Measurements from ENCODE around the gene SLC35D3. TPM values are rescaled to one million over a fixed set of nuclear protein-coding genes. Genes with fewer than 3 reads are reported as not detected.
A peak's percentile ranks its signal among the peaks of the same experiment; 100 is the strongest.
"Not testable (repeated sequence)": the region's sequence is repeated elsewhere in the genome, so short reads cannot be mapped to it uniquely, and the experiment has no call there.

The SLC35D3 gene, protein sequence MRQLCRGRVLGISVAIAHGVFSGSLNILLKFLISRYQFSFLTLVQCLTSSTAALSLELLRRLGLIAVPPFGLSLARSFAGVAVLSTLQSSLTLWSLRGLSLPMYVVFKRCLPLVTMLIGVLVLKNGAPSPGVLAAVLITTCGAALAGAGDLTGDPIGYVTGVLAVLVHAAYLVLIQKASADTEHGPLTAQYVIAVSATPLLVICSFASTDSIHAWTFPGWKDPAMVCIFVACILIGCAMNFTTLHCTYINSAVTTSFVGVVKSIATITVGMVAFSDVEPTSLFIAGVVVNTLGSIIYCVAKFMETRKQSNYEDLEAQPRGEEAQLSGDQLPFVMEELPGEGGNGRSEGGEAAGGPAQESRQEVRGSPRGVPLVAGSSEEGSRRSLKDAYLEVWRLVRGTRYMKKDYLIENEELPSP
- total RNA-seq, result not detected

DNA sequence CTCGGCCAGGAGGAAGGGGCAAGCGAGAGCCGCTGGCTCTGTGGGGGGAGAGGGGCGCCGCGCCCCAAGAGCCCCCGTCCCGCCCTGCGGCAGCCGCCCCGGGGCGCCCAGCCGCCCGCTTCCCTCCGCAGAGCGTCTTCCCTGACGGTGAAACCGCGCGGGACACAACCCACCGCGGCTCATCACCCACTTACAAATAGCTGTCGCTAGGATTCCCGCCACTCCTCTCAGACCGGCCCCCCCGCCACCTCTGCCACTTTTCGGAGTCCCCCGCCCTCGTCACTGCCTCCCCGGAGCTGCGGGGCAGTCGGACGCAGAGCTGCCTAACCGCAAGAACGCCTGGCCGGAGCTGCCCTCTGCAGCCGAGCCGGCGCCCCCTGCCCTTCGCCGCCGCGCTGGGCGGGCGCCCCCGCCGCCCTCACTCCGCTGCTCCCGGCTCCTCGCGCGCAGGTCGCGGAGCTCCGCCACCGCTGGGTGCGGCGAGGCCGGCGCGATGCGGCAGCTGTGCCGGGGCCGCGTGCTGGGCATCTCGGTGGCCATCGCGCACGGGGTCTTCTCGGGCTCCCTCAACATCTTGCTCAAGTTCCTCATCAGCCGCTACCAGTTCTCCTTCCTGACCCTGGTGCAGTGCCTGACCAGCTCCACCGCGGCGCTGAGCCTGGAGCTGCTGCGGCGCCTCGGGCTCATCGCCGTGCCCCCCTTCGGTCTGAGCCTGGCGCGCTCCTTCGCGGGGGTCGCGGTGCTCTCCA, at the start of gene SLC35D3:
TSS of gene SLC35D3 (plus strand) at position 366 of the 749 bp plus-strand sequence. CDS start at position 494, 128 bp downstream.
- ATAC-seq (peak; percentile 41 to 54), DNase-seq (ENCODE audit: low spot score) (no peak)
- H3K27ac Mint-ChIP-seq, result no peak within 1 kb of the TSS
- no peaks in the 10 kb centered on the region for H3K36me3 Mint-ChIP-seq
- peak within 1 kb of the TSS; percentile 80 for H3K4me3 Mint-ChIP-seq
- H3K4me1 Mint-ChIP-seq (ENCODE audit: low read depth in 2 of 2), result peaks cover 23 to 26% of the 10 kb centered on the region in 2 donors
- H3K9me3 Mint-ChIP-seq, result no peaks in the 10 kb centered on the region
- H3K27me3 Mint-ChIP-seq, result peaks cover 42 to 60% of the 10 kb centered on the region in 2 donors

DNA sequence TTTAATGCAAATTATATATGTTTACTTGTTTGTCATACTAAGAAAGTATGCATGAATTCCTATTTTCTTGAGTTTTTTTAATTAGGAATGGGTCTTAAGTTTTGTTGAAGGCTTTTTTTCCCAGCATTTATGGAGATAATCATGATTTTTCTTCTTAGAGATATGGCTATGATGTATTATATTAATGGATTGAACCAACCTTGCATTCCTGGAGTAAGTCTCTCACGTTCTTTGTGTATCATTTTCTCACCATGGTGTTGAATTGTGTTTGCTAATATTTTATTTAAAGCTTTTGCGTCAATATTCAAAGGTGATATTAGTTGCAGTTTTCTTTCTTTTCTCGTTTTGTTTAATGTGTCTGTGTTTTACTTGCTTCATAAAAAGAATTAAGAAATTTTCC, 48.4 kb upstream of the SLC35D3 start:
- DNase-seq (ENCODE audit: low spot score), result no peak
- Mint-ChIP-seq H3K27ac (no peak overlapping the region), H3K36me3 (peaks cover 36% of the 10 kb centered on the region), H3K4me1 (ENCODE audit: low read depth in 2 of 2) (peaks cover 0 to 5% of the 10 kb centered on the region in 2 donors), H3K4me3 (no peak overlapping the region), H3K27me3 (no peaks in the 10 kb centered on the region), H3K9me3 (peaks cover 7% of the 10 kb centered on the region)
- ATAC-seq, result no peak

DNA sequence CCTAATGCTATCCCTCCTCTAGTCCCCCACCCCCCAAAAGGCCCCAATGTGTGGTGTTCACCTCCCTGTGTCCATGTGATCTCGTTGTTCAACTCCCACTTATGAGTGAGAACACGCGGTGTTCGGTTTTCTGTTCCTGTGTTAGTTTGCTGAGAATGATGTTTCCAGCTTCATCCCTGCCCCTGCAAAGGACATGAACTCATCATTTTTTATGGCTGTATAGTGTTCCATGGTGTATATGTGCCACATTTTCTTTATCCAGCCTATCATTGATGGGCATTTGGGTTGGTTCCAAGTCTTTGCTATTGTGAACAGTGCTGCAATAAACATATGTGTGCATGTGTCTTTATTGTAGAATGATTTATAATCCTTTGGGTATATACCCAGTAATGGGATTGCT, 45.6 kb upstream of the SLC35D3 start:
- not testable (repeated sequence) for ATAC-seq; H3K4me3 Mint-ChIP-seq; H3K9me3 Mint-ChIP-seq; DNase-seq (ENCODE audit: low spot score); H3K27ac Mint-ChIP-seq; H3K27me3 Mint-ChIP-seq
- Mint-ChIP-seq H3K36me3 (peaks cover 36% of the 10 kb centered on the region), H3K4me1 (ENCODE audit: low read depth in 2 of 2) (peaks cover 10 to 12% of the 10 kb centered on the region in 2 donors)

DNA sequence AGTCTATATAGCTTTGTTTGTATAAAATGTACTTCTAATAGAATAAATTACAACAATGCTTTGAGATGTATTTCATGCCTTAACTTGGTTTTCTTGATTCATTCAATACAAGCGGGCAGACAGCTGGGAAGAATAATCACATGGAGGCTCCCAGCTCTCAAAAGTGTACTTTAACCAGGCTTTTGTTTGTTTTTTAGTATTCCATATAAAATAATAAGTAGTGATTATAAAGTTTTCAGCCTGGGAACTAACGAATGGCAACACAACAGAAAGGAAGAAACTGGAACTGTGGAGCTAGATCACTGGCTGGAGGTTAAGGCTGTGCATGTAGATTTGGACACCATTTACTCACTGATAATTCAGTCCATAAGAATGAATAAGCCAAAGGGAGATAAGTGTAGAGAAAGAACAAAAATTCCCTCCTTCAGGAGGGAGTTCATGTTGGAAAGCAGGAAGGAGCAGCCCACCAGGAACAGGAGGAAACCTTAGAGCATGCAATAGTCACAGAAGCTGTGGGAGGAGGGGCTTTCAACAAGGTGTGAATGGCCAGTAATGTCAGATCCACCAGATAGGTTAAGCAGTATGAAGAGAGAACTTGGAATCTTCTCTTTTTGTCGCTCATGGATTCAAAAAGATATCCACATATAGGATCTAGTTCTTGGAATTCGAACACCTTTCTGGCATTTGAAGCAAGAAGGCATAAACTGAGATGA, 41.2 kb upstream of the SLC35D3 start:
- peaks cover 7% of the 10 kb centered on the region for H3K9me3 Mint-ChIP-seq
- no peak overlapping the region for H3K27ac Mint-ChIP-seq
- no peak overlapping the region for H3K4me3 Mint-ChIP-seq
- peaks cover 10 to 12% of the 10 kb centered on the region in 2 donors for H3K4me1 Mint-ChIP-seq (ENCODE audit: low read depth in 2 of 2)
- peaks cover 23% of the 10 kb centered on the region for H3K36me3 Mint-ChIP-seq
- DNase-seq (ENCODE audit: low spot score) (no peak), ATAC-seq (no peak)
- H3K27me3 Mint-ChIP-seq, result no peaks in the 10 kb centered on the region

DNA sequence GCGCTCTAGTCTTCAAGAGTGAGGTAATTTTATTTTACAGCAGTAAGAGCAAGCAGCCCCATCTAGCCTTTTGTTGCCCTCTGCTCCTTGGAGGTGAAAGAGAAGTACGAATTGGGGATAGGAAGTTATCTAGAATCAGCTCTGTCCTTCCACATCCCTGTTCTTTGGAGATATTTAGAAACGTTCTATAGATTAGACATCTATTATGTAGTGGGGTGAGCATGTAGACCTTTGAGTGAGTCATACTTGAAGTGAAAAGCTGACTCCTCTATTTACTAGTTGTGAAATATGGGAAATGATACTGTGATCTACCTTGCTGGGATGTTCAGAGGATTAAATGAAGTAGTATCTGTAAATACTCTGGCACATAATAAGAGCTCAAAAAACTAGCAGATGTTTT, 36.0 kb upstream of the SLC35D3 start:
- DNase-seq (ENCODE audit: low spot score) (no peak), ATAC-seq (no peak)
- no peaks in the 10 kb centered on the region for H3K27me3 Mint-ChIP-seq
- H3K9me3 Mint-ChIP-seq, result no peaks in the 10 kb centered on the region
- peaks cover 0 to 2% of the 10 kb centered on the region in 2 donors for H3K4me1 Mint-ChIP-seq (ENCODE audit: low read depth in 2 of 2)
- peaks cover 4% of the 10 kb centered on the region for H3K36me3 Mint-ChIP-seq
- H3K27ac Mint-ChIP-seq, result no peak overlapping the region
- H3K4me3 Mint-ChIP-seq, result no peak overlapping the region

DNA sequence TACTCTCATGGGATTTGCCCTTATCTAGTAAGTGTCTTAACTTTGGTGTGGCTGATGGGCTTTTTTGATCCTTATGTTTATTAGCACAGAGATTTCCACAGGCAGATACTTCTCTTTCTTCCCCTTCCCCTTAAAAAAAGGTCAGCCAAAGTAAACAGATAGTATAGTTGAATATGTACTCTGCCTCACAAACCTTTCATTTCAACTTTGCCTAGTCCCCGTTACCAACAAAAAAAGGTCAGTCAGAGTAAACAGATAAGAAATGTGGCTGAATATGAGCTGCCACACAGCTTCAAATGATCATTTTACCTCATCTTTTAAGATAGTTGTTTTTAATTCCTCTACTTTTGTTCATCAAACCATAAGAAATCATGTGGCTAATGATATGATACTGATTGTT, 34.1 kb upstream of the SLC35D3 start:
- no peak for DNase-seq (ENCODE audit: low spot score)
- no peaks in the 10 kb centered on the region for H3K27me3 Mint-ChIP-seq
- no peak for ATAC-seq
- no peak overlapping the region for H3K4me3 Mint-ChIP-seq
- H3K4me1 Mint-ChIP-seq (ENCODE audit: low read depth in 2 of 2), result peaks cover 0 to 4% of the 10 kb centered on the region in 2 donors
- no peaks in the 10 kb centered on the region for H3K36me3 Mint-ChIP-seq
- H3K27ac Mint-ChIP-seq, result no peak overlapping the region
- no peaks in the 10 kb centered on the region for H3K9me3 Mint-ChIP-seq

DNA sequence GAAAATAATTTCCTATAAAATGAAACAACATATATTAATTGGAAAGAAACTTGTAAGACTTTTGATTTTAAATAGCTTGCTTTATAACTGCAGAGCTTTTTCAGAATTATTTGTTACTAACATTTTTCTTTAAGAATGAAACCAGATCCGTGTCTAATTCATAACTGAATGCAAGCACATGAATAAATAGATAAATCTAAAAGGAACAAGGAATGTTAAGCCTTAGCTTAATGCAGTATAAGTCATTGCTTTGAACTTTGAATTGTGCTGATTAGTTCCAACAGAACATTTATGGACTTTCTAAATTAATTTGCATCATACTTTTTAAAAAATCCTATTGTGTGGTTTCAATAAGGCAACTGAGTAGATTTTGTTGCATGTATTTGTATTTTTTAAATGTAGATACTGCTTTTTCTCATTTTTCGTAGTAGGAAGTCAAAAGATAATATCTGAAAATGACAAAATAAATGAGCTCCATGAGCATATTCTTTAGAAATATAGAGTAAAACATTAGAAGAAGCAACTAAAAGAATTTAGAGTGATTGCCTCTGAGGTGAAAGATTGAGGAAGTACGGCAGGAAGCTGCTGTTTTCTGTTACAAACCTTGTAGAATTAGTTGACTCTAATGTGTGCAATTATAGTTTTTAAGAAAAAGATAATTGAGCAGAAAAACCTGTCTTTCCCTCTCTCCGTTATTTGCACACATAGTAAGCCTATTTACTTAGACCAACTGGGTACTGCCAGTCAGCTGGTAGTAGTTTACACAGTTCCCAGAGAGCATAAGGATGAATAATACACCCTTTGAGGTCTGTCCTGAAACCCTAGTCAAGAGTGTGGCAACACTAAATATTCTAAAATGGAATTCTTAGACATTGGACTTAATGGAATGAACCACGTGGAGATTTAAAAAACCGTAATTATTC, 32.6 kb upstream of the SLC35D3 start:
- Mint-ChIP-seq H3K27me3 (no peaks in the 10 kb centered on the region), H3K4me3 (no peak overlapping the region), H3K36me3 (no peaks in the 10 kb centered on the region), H3K4me1 (ENCODE audit: low read depth in 2 of 2) (peaks cover 0 to 4% of the 10 kb centered on the region in 2 donors), H3K27ac (no peak overlapping the region), H3K9me3 (no peaks in the 10 kb centered on the region)
- ATAC-seq (no peak), DNase-seq (ENCODE audit: low spot score) (no peak)

DNA sequence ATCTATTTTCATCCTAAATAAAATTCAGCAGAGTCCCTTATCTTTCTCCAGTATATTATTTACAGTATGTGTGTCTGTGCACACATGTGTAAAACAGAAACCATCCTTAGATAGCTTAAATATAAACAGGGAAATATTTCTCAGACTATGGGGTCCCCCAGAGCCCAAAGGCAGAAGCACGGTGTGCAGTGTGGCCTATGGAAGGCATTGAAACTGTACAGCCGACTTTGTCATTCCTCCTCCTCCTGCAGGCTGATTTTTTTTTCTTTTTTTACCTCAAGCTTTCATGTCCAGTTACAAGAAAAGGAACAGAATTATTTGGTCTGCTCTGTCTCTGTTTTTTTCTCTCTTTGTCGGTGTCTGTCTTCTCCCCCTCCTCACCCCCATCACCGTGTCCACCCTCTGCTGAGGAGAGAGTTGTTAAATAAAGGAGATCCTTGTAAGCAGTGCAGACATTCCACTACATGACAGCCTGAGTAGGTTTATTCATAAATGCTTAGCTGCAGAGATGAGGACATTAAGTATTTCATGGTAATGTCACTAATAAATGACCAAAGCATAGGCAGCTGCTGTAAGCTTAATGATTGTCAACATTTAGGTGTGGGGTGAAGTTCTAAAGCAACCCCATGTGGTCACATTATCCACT, 31.8 kb upstream of the SLC35D3 start:
- H3K4me1 Mint-ChIP-seq (ENCODE audit: low read depth in 2 of 2), result peaks cover 0 to 4% of the 10 kb centered on the region in 2 donors
- DNase-seq (ENCODE audit: low spot score) (no peak), ATAC-seq (no peak)
- H3K27me3 Mint-ChIP-seq, result no peaks in the 10 kb centered on the region
- H3K9me3 Mint-ChIP-seq, result no peaks in the 10 kb centered on the region
- H3K4me3 Mint-ChIP-seq, result no peak overlapping the region
- no peak overlapping the region for H3K27ac Mint-ChIP-seq
- no peaks in the 10 kb centered on the region for H3K36me3 Mint-ChIP-seq

DNA sequence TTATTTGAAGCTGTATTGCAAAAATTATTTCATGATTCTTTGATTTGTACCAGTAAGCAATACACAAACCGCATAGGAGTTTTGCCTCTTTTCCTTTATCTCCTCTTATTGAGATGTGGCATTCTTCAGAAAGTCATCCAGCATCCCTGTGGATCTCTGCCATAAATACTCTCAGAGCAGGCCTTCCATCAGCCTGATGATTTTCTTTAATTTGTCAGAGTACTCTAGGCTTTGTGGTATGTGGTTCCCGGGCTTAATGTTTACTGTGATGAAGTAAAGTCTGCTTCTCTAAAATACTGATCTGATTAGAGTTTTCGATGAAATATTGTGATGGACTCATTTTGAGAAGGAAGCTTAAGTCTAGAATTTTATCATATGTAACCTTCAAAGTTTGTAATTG, 31.1 kb upstream of the SLC35D3 start:
- DNase-seq (ENCODE audit: low spot score) (no peak), ATAC-seq (no peak)
- Mint-ChIP-seq H3K9me3 (no peaks in the 10 kb centered on the region), H3K4me1 (ENCODE audit: low read depth in 2 of 2) (peaks cover 0 to 4% of the 10 kb centered on the region in 2 donors), H3K4me3 (no peak overlapping the region), H3K27me3 (no peaks in the 10 kb centered on the region), H3K27ac (no peak overlapping the region), H3K36me3 (no peaks in the 10 kb centered on the region)

DNA sequence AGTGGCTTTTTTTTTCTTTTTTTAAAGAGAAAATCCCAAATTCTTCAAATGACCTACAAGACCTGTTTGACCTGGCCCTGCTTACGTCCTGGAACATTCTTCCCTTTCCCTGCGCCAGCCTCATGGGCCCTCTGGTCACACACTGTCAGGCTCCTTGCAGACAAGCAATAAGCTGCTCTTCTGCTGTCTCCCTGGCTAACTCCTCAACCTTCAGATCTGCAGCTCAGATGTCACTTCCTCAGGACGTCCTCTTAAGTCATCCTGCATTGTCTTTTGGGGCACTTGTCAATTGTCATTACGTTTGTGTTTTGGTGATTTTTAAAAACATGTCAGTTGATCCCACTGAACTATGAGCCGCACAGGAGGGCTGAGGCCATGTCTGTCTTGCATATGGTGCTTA, 28.9 kb upstream of the SLC35D3 start:
- Mint-ChIP-seq H3K36me3 (no peaks in the 10 kb centered on the region), H3K27me3 (no peaks in the 10 kb centered on the region), H3K4me3 (no peak overlapping the region), H3K4me1 (ENCODE audit: low read depth in 2 of 2) (peaks cover 0 to 4% of the 10 kb centered on the region in 2 donors), H3K27ac (no peak overlapping the region), H3K9me3 (no peaks in the 10 kb centered on the region)
- DNase-seq (ENCODE audit: low spot score) (no peak), ATAC-seq (no peak)

DNA sequence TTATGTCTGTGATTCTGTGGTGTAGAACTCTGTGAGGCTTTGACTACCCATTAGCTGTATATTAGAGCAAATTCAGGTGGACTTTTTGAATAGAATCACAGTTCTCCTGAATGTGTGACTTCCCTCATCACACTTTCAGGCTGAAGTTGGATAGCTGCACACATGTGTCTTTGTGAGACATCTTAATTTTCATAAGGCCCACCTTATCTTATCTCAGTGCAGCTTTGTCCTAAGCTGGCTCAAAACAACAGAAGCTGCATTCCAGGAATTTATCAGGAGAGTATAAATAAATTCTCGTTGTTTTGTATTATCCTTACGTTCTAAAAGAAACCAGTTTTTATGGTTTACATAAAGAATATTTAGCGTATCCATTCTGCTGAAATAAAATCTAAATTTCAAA, 26.2 kb upstream of the SLC35D3 start:
- H3K4me1 Mint-ChIP-seq (ENCODE audit: low read depth in 2 of 2), result peaks cover 0 to 3% of the 10 kb centered on the region in 2 donors
- no peak overlapping the region for H3K27ac Mint-ChIP-seq
- DNase-seq (ENCODE audit: low spot score), result no peak
- H3K27me3 Mint-ChIP-seq, result no peaks in the 10 kb centered on the region
- H3K9me3 Mint-ChIP-seq, result no peaks in the 10 kb centered on the region
- H3K4me3 Mint-ChIP-seq, result no peak overlapping the region
- ATAC-seq, result no peak
- peaks cover 4% of the 10 kb centered on the region for H3K36me3 Mint-ChIP-seq

DNA sequence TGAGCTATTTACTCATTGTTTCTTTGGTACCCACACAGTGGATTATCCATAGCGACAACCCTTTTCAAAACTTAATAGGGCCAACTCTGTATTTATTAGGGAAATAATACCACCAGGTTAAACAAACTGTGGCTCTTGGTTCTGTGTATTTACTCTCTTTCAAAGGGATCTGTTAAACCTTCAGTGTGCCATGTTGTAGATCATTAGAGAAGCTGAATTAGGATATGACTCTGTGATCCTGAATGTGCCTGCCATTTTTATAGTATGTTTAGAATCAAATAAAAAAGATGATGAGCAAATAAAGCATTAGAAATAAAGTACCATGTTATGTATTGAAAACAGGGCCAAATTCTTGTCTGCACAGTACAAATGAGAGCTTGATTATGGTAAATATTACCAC, 25.0 kb upstream of the SLC35D3 start:
- Mint-ChIP-seq H3K4me3 (no peak overlapping the region), H3K27ac (no peak overlapping the region), H3K9me3 (no peaks in the 10 kb centered on the region), H3K36me3 (peaks cover 5% of the 10 kb centered on the region), H3K4me1 (ENCODE audit: low read depth in 2 of 2) (no peaks in the 10 kb centered on the region), H3K27me3 (no peaks in the 10 kb centered on the region)
- ATAC-seq (no peak), DNase-seq (ENCODE audit: low spot score) (no peak)
